H1 (cell line): ENCODE data around the gene ZRANB3. TPM values are rescaled to one million over a fixed set of nuclear protein-coding genes. Genes with fewer than 3 reads are reported as not detected.

Experiments used
- polyA plus RNA-seq, 7 experiments: library from polyadenylated mRNA; depleted of rRNA in 3 of 7; stranded (reverse) in 5 of 7; unstranded in 2 of 7; fragments of >200 nt in 5 of 7; fragments of 200-250 nt in 2 of 7; gene quantifications; 1 replicate in 5 of 7; 2 replicates in 1 of 7; 4 replicates in 1 of 7; pipeline versions ENCODE4 v1.2.1 to v1.2.3, GENCODE V29; 2011 to 2013; ENCODE audit warnings: missing spikeins in 2 of 7, mixed read lengths in 2 of 7
- small RNA-seq: library from polyadenylated mRNA; stranded (forward); fragments of <200 nt; extraction: miRNeasy Mini kit (QIAGEN cat#:217004); gene quantifications from one replicate; pipeline ENCODE3, GENCODE V24; 2013; ENCODE audit not compliant: insufficient read depth
- total RNA-seq: library from RNA; stranded (reverse); fragmentation: NEBNext Ultra II Directional; extraction: Animal tissue kit (Norgen Biotek cat#: 25700); gene quantifications from 2 replicates; pipeline ENCODE4 v1.2.1, GENCODE V29; 2021

The ZRANB3 gene
- total and polyA plus RNA-seq, 2 of the 8 experiments (the other 6 are each of a cell fraction or from before 2014, with no cell fraction given): 4.5 to 19.3 TPM

Small RNA genes within 50 kb of the gene (small RNA-seq; reads per million reads assigned to genes)
- not detected for gene SNORA40B

Other genes with a start within 250 kb of the ZRANB3 start
- gene R3HDM1, start 266 bp upstream of the ZRANB3 start, total RNA-seq: 72.0 and 77.7 TPM in 2 replicates
- 103 and 120 TPM in 2 replicates for gene R3HDM1, start 266 bp upstream of the ZRANB3 start, polyA plus RNA-seq (2011; rRNA removed)
- 64.2 and 66.0 TPM in 2 replicates for gene UBXN4, start 210.6 kb upstream of the ZRANB3 start, total RNA-seq
- 13.6 and 20.1 TPM in 2 replicates for gene UBXN4, start 210.6 kb upstream of the ZRANB3 start, polyA plus RNA-seq (2011; rRNA removed)